B cell (primary cell): ENCODE data around the gene MAPRE3. TPM values are rescaled to one million over a fixed set of nuclear protein-coding genes. Genes with fewer than 3 reads are reported as not detected.

Experiments
- ATAC-seq: fragments of 200-7000 bp; cut with Tn5 transposase; one replicate; pipeline ENCODE4 v1.10.0; 2021; ENCODE audit warnings: low read depth, mild to moderate bottlenecking, moderate number of reproducible peaks, moderate library complexity
- CTCF ChIA-PET: fragments of 350-600 bp; sonication (Branson Sonifier 250); formaldehyde crosslinking; loops from one replicate; lab custom pipeline; 2021; ENCODE audit warnings: antibody characterized with exemption, inconsistent platforms; lab: Charles Lee
- POLR2A ChIA-PET: fragments of 350-600 bp; sonication (Branson Sonifier 250); formaldehyde crosslinking; loops from one replicate; lab custom pipeline; 2021; ENCODE audit warnings: antibody characterized with exemption; lab: Charles Lee
- DNase-seq: peaks from one replicate; pipeline ENCODE4 v3.0.0; 2013
- H2AFZ ChIP-seq: 2 replicates; pipeline ENCODE4 v1.6.1; 2012; ENCODE audit warnings: mild to moderate bottlenecking, low read depth, low read length; ENCODE audit not compliant: insufficient read depth, poor library complexity, severe bottlenecking
- H3K27ac ChIP-seq, 2 donors: 1 replicate in 1 of 2; 2 replicates in 1 of 2; pipeline ENCODE4 v1.5.1; 2012 to 2013; ENCODE audit warnings: low read length in 2 of 2, mild to moderate bottlenecking in 2 of 2, moderate library complexity in 1 of 2
- H3K27me3 ChIP-seq, 4 experiments: fragments of 200-600 bp in 1 of 4; sonication (generic) in 1 of 4; replicated peaks in 1 of 4; 1 replicate in 2 of 4; 2 replicates in 2 of 4; pipeline versions ENCODE4 v1.6.1 to v1.7.0; 2013 to 2016; ENCODE audit warnings: low read length in 3 of 4, mild to moderate bottlenecking in 2 of 4, mixed read lengths in 1 of 4, moderate library complexity in 1 of 4; ENCODE audit not compliant: insufficient read depth in 4 of 4, control insufficient read depth in 3 of 4; ENCODE audit errors: control extremely low read depth in 1 of 4
- H3K36me3 ChIP-seq, 2 experiments: replicated peaks in 1 of 2; 1 replicate in 1 of 2; 2 replicates in 1 of 2; pipeline versions ENCODE4 v1.6.1 to v1.7.1; 2013; ENCODE audit warnings: low read length in 1 of 2; ENCODE audit not compliant: insufficient read depth in 2 of 2, control insufficient read depth in 1 of 2; ENCODE audit errors: control extremely low read depth in 1 of 2, extremely low read depth in 1 of 2
- H3K4me1 ChIP-seq, 2 donors: fragments of 200-600 bp in 1 of 2; sonication (generic) in 1 of 2; 1 replicate in 1 of 2; 2 replicates in 1 of 2; pipeline versions ENCODE4 v1.5.1 to v1.6.1; 2013 to 2017; ENCODE audit warnings: low read length in 2 of 2; ENCODE audit not compliant: control insufficient read depth in 2 of 2, insufficient read depth in 2 of 2
- H3K4me2 ChIP-seq: replicated peaks from 2 replicates; pipeline ENCODE3; 2012; ENCODE audit warnings: mild to moderate bottlenecking, low read depth, low read length; ENCODE audit not compliant: poor library complexity, severe bottlenecking
- H3K4me3 ChIP-seq, 5 experiments: fragments of 200-600 bp in 1 of 5; sonication (generic) in 1 of 5; 1 replicate in 3 of 5; 2 replicates in 2 of 5; pipeline versions ENCODE4 v1.5.1 to v1.7.0; 2011 to 2016; ENCODE audit warnings: low read length in 4 of 5, mild to moderate bottlenecking in 4 of 5, low read depth in 2 of 5, control low read depth in 1 of 5, moderate library complexity in 1 of 5; ENCODE audit not compliant: insufficient read depth in 1 of 5; ENCODE audit errors: control extremely low read depth in 1 of 5, extremely low read depth in 1 of 5
- H3K79me2 ChIP-seq: fragments of 200-600 bp; sonication (generic); one replicate; pipeline ENCODE4 v1.6.0; 2016; ENCODE audit warnings: low read length; ENCODE audit not compliant: control insufficient read depth, insufficient read depth
- H3K9ac ChIP-seq: fragments of 200-600 bp; sonication (generic); 2 replicates; pipeline ENCODE4 v1.6.1; 2017; ENCODE audit warnings: mild to moderate bottlenecking, low read length, moderate library complexity
- H3K9me3 ChIP-seq, 3 donors: one replicate each; pipeline versions ENCODE4 v1.6.1 to v1.7.1; 2013; ENCODE audit warnings: low read length in 2 of 3; ENCODE audit not compliant: control insufficient read depth in 2 of 3, insufficient read depth in 1 of 3; ENCODE audit errors: control extremely low read depth in 1 of 3
- H4K20me1 ChIP-seq: 2 replicates; pipeline ENCODE4 v1.6.0; 2012; ENCODE audit warnings: mild to moderate bottlenecking, low read length; ENCODE audit not compliant: insufficient read depth, control insufficient read depth, poor library complexity, severe bottlenecking
- H3K27ac Mint-ChIP-seq: one replicate; pipeline ENCODE4 v1.8.0; 2021; ENCODE audit warnings: mixed read lengths
- H3K27me3 Mint-ChIP-seq: one replicate; pipeline ENCODE4 v1.8.0; 2021; ENCODE audit warnings: mixed read lengths
- H3K4me1 Mint-ChIP-seq: one replicate; pipeline ENCODE4 v1.8.0; 2021; ENCODE audit warnings: mixed read lengths
- H3K4me3 Mint-ChIP-seq: one replicate; pipeline ENCODE4 v1.8.0; 2021; ENCODE audit warnings: mixed read lengths
- H3K9me3 Mint-ChIP-seq: one replicate; pipeline ENCODE4 v1.8.0; 2022; ENCODE audit warnings: mixed read lengths; ENCODE audit not compliant: insufficient read depth
- CTCF ChIP-seq: fragments of 200-600 bp; IDR thresholded peaks from one replicate; pipeline ENCODE4 v1.8.0; 2022; ENCODE audit warnings: antibody characterized with exemption, mild to moderate bottlenecking
- EZH2 ChIP-seq: IDR thresholded peaks from 2 replicates; pipeline ENCODE4 v1.6.1; 2012; ENCODE audit warnings: borderline replicate concordance, low read depth, mild to moderate bottlenecking, moderate library complexity, low read length; ENCODE audit not compliant: insufficient read depth, poor library complexity, severe bottlenecking
- WGBS: methylation state at CpG from one replicate; pipeline ENCODE4 v1.1.5; 2013; ENCODE audit warnings: missing lambda C conversion rate; ENCODE audit not compliant: insufficient coverage; 5-methylcytosine and 5-hydroxymethylcytosine counted together
- intact Hi-C: fragments of 100-400 bp; cut with micrococcal nuclease; formaldehyde crosslinking; loops from one replicate; pipeline ENCODE4 v1.10.0; 2022
- polyA plus RNA-seq: library from polyadenylated mRNA; depleted of rRNA; stranded (reverse); fragments of >200 nt; gene quantifications from 2 replicates; pipeline ENCODE4 v1.2.3, GENCODE V29; 2012
- total RNA-seq, 2 donors: library from RNA; stranded (reverse); fragments of 120-200 nt in 1 of 2; gene quantifications; 1 replicate in 1 of 2; 2 replicates in 1 of 2; pipeline versions ENCODE4 v1.2.3 to v1.2.4, GENCODE V29; 2013 to 2022

MAPRE3 gene
- total and polyA plus RNA-seq, 2 donors (not counting 1 experiment from before 2014, with no cell fraction given): 5.4 to 9.8 TPM

- Histone ChIP-seq H3K4me2 (no peak overlapping the region), H3K79me2 (peaks cover 33% of the 10 kb centered on the region), H3K27me3 (no peaks in the 10 kb centered on the region), H2AFZ (no peak overlapping the region), H3K36me3 (peaks cover 6 to 23% of the 10 kb centered on the region in 2 experiments), H3K27ac (no peak overlapping the region), H3K9me3 (no peaks in the 10 kb centered on the region), H4K20me1 (peaks cover 17% of the 10 kb centered on the region), H3K4me1 (peaks cover 35 to 43% of the 10 kb centered on the region in 2 donors), H3K4me3 (no peak overlapping the region), H3K9ac (no peak overlapping the region)
- no peak for TF ChIP-seq EZH2
- TF ChIP-seq CTCF: no peak
- Mint-ChIP-seq H3K4me3 (peak overlapping the region; percentile 84), H3K4me1 (peaks cover 67% of the 10 kb centered on the region), H3K27ac (peak overlapping the region; percentile 32), H3K9me3 (no peaks in the 10 kb centered on the region), H3K27me3 (no peaks in the 10 kb centered on the region)
- intact Hi-C loops: no loop called here
- no peak for ATAC-seq
- POLR2A ChIA-PET: interaction anchor here (1.2 to 3.4 kb wide), 2 partner anchors 9 to 22 kb away, joined by 4 to 48 read pairs; partner anchors contain the start of gene AGBL5
- no peak for DNase-seq
- WGBS: 84% methylated on average over 3 of the region's 5 CpGs
- CTCF ChIA-PET: interaction anchor here (0.6 to 3.3 kb wide), 6 partner anchors 9 to 660 kb away, joined by 4 to 30 read pairs (median 9); partner anchors contain the start of gene KHK
These were observed 102.5 kb downstream of the MAPRE3 start for GRCh38 chr2:27072920-27073319.

GRCh38 chr2:27073782-27074181 is 103.3 kb downstream of the MAPRE3 start:
- WGBS: 92% methylated on average over 2 of the region's 2 CpGs
- Histone ChIP-seq H3K9ac (no peak overlapping the region), H3K36me3 (peaks cover under 1 to 15% of the 10 kb centered on the region in 2 experiments), H2AFZ (no peak overlapping the region), H3K79me2 (peaks cover 25% of the 10 kb centered on the region), H3K4me3 (no peak overlapping the region), H4K20me1 (peaks cover 13% of the 10 kb centered on the region), H3K27ac (no peak overlapping the region), H3K4me2 (no peak overlapping the region), H3K9me3 (no peaks in the 10 kb centered on the region), H3K27me3 (peaks cover 0 to under 1% (median under 1%) of the 10 kb centered on the region in 4 experiments), H3K4me1 (peaks cover 35 to 44% of the 10 kb centered on the region in 2 donors)
- ChIA-PET CTCF (interaction anchor here (0.7 to 1.6 kb wide), 4 partner anchors 11 to 33 kb away, joined by 3 read pairs; partner anchors contain the start of gene AGBL5), POLR2A (no interaction called here)
- no peaks in the 10 kb centered on the region for H3K9me3 Mint-ChIP-seq
- H3K4me3 Mint-ChIP-seq: peak overlapping the region; percentile 10
- no peaks in the 10 kb centered on the region for H3K27me3 Mint-ChIP-seq
- DNase-seq (no peak), ATAC-seq (no peak)
- peak overlapping the region; percentile 23 for H3K27ac Mint-ChIP-seq
- H3K4me1 Mint-ChIP-seq: peaks cover 66% of the 10 kb centered on the region
- TF ChIP-seq EZH2: no peak
- TF ChIP-seq CTCF: no peak
- intact Hi-C loops: no loop called here
